HCT116 (cell line): ENCODE data around the gene IQCB1.

Source experiments
- CEBPB ChIP-seq: IDR thresholded peaks from 2 replicates; pipeline ENCODE4 v1.6.1; 2012; ENCODE audit warnings: low read depth
- EZH2 ChIP-seq: fragments of 200-600 bp; sonication (generic); IDR thresholded peaks from 2 replicates; pipeline ENCODE4 v1.6.1; 2017; ENCODE audit warnings: antibody characterized with exemption, mixed run types
- EZH2phosphoT487 ChIP-seq: fragments of 200-600 bp; IDR thresholded peaks from 2 replicates; pipeline ENCODE4 v1.6.1; 2018; ENCODE audit warnings: antibody characterized with exemption, borderline replicate concordance
- JUND ChIP-seq: IDR thresholded peaks from 2 replicates; pipeline ENCODE4 v1.6.1; 2012
- POLR2A ChIP-seq: IDR thresholded peaks from 2 replicates; pipeline ENCODE4 v1.7.0; 2011; ENCODE audit warnings: borderline replicate concordance; ENCODE audit not compliant: insufficient read depth, insufficient read length; ENCODE audit errors: extremely low read depth
- POLR2AphosphoS5 ChIP-seq: IDR thresholded peaks from 2 replicates; pipeline ENCODE4 v1.6.1; 2011; ENCODE audit warnings: mild to moderate bottlenecking, low read depth, low read length, moderate library complexity
- RAD21 ChIP-seq: IDR thresholded peaks from 2 replicates; pipeline ENCODE4 v1.6.1; 2012; ENCODE audit warnings: low read depth, mild to moderate bottlenecking
- SIN3A ChIP-seq: IDR thresholded peaks from 2 replicates; pipeline ENCODE4 v1.6.1; 2012; ENCODE audit warnings: low read depth
- SP1 ChIP-seq: IDR thresholded peaks from 2 replicates; pipeline ENCODE4 v1.6.1; 2012; ENCODE audit warnings: low read depth
- YY1 ChIP-seq: IDR thresholded peaks from 2 replicates; pipeline ENCODE4 v1.6.1; 2011; ENCODE audit warnings: low read length, low read depth, moderate library complexity, mild to moderate bottlenecking; ENCODE audit not compliant: insufficient replicate concordance; ENCODE audit errors: extremely low read depth
- ZFX ChIP-seq: fragments of 450-650 bp; IDR thresholded peaks from 2 replicates; pipeline ENCODE4 v1.6.1; 2017
- TF ChIP-seq, protein P1 (sequence below), 3 experiments: fragments of 200-600 bp in 1 of 3; sonication (generic) in 1 of 3; IDR thresholded peaks in 2 of 3; conservative IDR thresholded peaks in 1 of 3; 2 replicates each; pipeline ENCODE4 v1.5.1; 2012 to 2017; ENCODE audit warnings: low read depth in 2 of 3, low read length in 2 of 3, antibody characterized with exemption in 1 of 3, borderline replicate concordance in 1 of 3, control low read depth in 1 of 3, mild to moderate bottlenecking in 1 of 3, mixed read lengths in 1 of 3, mixed run types in 1 of 3, moderate library complexity in 1 of 3; ENCODE audit not compliant: insufficient read depth in 1 of 3
- TF ChIP-seq, protein P2 (sequence below): IDR thresholded peaks from 2 replicates; pipeline ENCODE4 v1.6.1; 2012
- TF ChIP-seq, protein P3 (sequence below): IDR thresholded peaks from 2 replicates; pipeline ENCODE4 v1.6.1; 2012; ENCODE audit warnings: low read depth

DNA sequence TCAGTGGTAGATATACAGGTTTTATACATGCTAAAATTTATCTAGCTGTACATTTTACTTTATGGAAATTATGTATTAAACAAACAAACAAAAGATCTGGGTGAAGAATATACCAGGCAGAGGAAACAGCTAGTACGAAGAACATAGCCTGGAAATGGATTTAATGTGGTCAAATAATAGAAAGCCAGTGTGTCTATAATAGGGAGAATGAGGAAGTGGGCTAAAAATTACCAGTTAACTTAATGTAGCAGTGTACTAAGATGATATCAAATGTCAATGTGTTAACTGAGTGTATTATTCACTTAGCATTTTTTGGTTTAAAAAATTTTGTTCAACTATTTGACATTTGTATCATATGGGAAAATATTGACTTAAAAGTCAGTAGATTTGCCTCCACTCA, 36.6 kb upstream of the IQCB1 start:
- TF ChIP-seq, protein P1, sequence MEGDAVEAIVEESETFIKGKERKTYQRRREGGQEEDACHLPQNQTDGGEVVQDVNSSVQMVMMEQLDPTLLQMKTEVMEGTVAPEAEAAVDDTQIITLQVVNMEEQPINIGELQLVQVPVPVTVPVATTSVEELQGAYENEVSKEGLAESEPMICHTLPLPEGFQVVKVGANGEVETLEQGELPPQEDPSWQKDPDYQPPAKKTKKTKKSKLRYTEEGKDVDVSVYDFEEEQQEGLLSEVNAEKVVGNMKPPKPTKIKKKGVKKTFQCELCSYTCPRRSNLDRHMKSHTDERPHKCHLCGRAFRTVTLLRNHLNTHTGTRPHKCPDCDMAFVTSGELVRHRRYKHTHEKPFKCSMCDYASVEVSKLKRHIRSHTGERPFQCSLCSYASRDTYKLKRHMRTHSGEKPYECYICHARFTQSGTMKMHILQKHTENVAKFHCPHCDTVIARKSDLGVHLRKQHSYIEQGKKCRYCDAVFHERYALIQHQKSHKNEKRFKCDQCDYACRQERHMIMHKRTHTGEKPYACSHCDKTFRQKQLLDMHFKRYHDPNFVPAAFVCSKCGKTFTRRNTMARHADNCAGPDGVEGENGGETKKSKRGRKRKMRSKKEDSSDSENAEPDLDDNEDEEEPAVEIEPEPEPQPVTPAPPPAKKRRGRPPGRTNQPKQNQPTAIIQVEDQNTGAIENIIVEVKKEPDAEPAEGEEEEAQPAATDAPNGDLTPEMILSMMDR (IDR thresholded peaks at IDR 0.05 in 2 of 3, conservative IDR thresholded peaks at IDR 0.05 in 1 of 3; ENCODE audit: borderline replicate concordance in 1 of 3, insufficient read depth in 1 of 3, low read depth in 2 of 3, low read length in 2 of 3): no peak
- TF ChIP-seq CEBPB (no peak), ZFX (no peak), EZH2 (no peak), JUND (no peak), POLR2AphosphoS5 (no peak), POLR2A (no peak), EZH2phosphoT487 (no peak), SIN3A (no peak), SP1 (no peak), YY1 (no peak), RAD21 (no peak)
- TF ChIP-seq, protein P2, sequence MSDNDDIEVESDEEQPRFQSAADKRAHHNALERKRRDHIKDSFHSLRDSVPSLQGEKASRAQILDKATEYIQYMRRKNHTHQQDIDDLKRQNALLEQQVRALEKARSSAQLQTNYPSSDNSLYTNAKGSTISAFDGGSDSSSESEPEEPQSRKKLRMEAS: no peak
- TF ChIP-seq, protein P3, sequence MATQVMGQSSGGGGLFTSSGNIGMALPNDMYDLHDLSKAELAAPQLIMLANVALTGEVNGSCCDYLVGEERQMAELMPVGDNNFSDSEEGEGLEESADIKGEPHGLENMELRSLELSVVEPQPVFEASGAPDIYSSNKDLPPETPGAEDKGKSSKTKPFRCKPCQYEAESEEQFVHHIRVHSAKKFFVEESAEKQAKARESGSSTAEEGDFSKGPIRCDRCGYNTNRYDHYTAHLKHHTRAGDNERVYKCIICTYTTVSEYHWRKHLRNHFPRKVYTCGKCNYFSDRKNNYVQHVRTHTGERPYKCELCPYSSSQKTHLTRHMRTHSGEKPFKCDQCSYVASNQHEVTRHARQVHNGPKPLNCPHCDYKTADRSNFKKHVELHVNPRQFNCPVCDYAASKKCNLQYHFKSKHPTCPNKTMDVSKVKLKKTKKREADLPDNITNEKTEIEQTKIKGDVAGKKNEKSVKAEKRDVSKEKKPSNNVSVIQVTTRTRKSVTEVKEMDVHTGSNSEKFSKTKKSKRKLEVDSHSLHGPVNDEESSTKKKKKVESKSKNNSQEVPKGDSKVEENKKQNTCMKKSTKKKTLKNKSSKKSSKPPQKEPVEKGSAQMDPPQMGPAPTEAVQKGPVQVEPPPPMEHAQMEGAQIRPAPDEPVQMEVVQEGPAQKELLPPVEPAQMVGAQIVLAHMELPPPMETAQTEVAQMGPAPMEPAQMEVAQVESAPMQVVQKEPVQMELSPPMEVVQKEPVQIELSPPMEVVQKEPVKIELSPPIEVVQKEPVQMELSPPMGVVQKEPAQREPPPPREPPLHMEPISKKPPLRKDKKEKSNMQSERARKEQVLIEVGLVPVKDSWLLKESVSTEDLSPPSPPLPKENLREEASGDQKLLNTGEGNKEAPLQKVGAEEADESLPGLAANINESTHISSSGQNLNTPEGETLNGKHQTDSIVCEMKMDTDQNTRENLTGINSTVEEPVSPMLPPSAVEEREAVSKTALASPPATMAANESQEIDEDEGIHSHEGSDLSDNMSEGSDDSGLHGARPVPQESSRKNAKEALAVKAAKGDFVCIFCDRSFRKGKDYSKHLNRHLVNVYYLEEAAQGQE: no peak
